Spinal cord (tissue), 10 donors: ENCODE data around the gene MAS1L. TPM values are rescaled to one million over a fixed set of nuclear protein-coding genes. Genes with fewer than 3 reads are reported as not detected.

Source experiments
- DNase-seq, 6 donors: peaks; one replicate each; pipeline versions ENCODE4 v3.0.0 to v3.0.0-alpha.2; 2013 to 2015; ENCODE audit warnings: low spot score in 6 of 6, low read depth in 4 of 6
- H3K27ac ChIP-seq: one replicate; pipeline ENCODE4 v1.5.1; 2013; ENCODE audit warnings: low read depth, low read length, control low read depth
- H3K27me3 ChIP-seq: one replicate; pipeline ENCODE4 v1.6.1; 2013; ENCODE audit warnings: low read length; ENCODE audit not compliant: control insufficient read depth, insufficient read depth
- H3K36me3 ChIP-seq: one replicate; pipeline ENCODE4 v1.6.1; 2013; ENCODE audit warnings: low read length; ENCODE audit not compliant: control insufficient read depth, insufficient read depth
- H3K4me1 ChIP-seq: one replicate; pipeline ENCODE4 v1.6.1; 2013; ENCODE audit warnings: low read length; ENCODE audit not compliant: control insufficient read depth, insufficient read depth
- H3K4me3 ChIP-seq: one replicate; pipeline ENCODE4 v1.5.1; 2013; ENCODE audit warnings: low read depth, low read length, control low read depth
- H3K9me3 ChIP-seq: one replicate; pipeline ENCODE4 v1.6.1; 2013; ENCODE audit warnings: low read length; ENCODE audit not compliant: control insufficient read depth, insufficient read depth
- WGBS: methylation state at CpG from one replicate; pipeline ENCODE4 v1.1.5; 2013; ENCODE audit warnings: missing lambda C conversion rate; ENCODE audit not compliant: insufficient coverage; 5-methylcytosine and 5-hydroxymethylcytosine counted together
- polyA plus RNA-seq, 2 donors: library from polyadenylated mRNA; unstranded; fragments of 120-200 nt; gene quantifications; one replicate each; pipeline ENCODE4 v1.2.1, GENCODE V29; 2013; ENCODE audit not compliant: insufficient read length in 2 of 2
- total RNA-seq, 2 donors: library from RNA; depleted of rRNA in 1 of 2; stranded (reverse); fragments of 120-200 nt in 1 of 2; fragments of >200 nt in 1 of 2; gene quantifications; one replicate each; pipeline versions ENCODE4 v1.2.3 to v1.2.4, GENCODE V29; 2013 to 2014
- donor health status: healthy.

The MAS1L gene
- total and polyA plus RNA-seq, 4 donors, result not detected

GRCh38 chr6:29502181-29502580 lies 14.4 kb upstream of the MAS1L start:
- H3K4me1 ChIP-seq, result no peaks in the 10 kb centered on the region
- no peaks in the 10 kb centered on the region for H3K27me3 ChIP-seq
- no peak for DNase-seq
- 76% methylated on average over 2 of the region's 3 CpGs for WGBS
- no peak overlapping the region for H3K27ac ChIP-seq
- no peaks in the 10 kb centered on the region for H3K9me3 ChIP-seq
- H3K36me3 ChIP-seq, result no peaks in the 10 kb centered on the region
- no peak overlapping the region for H3K4me3 ChIP-seq

GRCh38 chr6:29501106-29501505 lies 13.3 kb upstream of the MAS1L start:
- no peaks in the 10 kb centered on the region for H3K36me3 ChIP-seq
- H3K4me1 ChIP-seq, result no peaks in the 10 kb centered on the region
- H3K9me3 ChIP-seq, result no peaks in the 10 kb centered on the region
- DNase-seq, result no peak
- no peak overlapping the region for H3K27ac ChIP-seq
- 98% methylated on average over 5 of the region's 6 CpGs for WGBS
- no peaks in the 10 kb centered on the region for H3K27me3 ChIP-seq
- H3K4me3 ChIP-seq, result no peak overlapping the region

DNA sequence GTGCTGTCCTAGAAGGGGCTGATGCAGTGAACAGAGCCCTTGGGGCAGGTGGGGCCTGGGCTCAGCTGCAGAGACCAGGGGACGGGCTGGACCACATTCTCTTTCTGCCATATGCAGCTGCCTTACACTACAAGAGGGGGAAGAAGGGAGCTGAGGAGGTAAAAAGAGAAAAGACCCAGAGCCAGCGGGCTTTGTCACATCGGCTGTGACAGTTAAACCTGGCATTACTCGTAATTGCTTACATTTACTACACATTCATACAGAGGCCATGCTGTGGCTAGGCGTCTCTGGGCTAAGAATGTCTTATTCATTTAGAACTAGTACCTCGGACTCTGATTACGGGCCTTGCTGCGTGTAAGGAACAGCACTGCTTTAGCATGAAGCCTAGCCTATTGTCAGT lies 12.8 kb upstream of the MAS1L start:
- Histone ChIP-seq H3K27me3 (no peaks in the 10 kb centered on the region), H3K36me3 (no peaks in the 10 kb centered on the region), H3K4me3 (no peak overlapping the region), H3K4me1 (no peaks in the 10 kb centered on the region), H3K9me3 (no peaks in the 10 kb centered on the region), H3K27ac (no peak overlapping the region)
- 78% methylated on average over 5 of the region's 8 CpGs for WGBS
- no peak for DNase-seq

DNA sequence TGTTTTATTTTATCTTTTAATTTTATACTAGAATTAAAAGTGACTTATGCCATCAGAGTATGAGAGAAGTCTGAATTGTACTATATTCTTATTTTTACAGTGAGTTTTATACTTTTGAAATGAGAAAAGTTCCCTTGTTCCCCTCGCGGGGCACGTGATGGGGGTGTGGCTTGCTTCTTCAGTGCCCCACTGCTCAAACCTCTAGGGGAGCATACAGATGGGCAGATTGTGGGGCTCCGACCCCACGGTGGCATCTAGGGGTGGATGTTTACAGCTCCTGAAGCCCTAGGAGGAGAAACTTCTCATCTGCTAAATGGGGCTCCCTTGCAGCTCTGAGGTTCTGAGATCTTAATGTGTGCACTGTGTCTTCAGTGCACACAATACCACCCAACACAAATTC lies 11.9 kb upstream of the MAS1L start:
- H3K4me1 ChIP-seq, result no peaks in the 10 kb centered on the region
- 89% methylated on average over 5 of the region's 5 CpGs for WGBS
- H3K27ac ChIP-seq, result no peak overlapping the region
- no peak overlapping the region for H3K4me3 ChIP-seq
- H3K36me3 ChIP-seq, result no peaks in the 10 kb centered on the region
- no peaks in the 10 kb centered on the region for H3K27me3 ChIP-seq
- no peak for DNase-seq
- H3K9me3 ChIP-seq, result no peaks in the 10 kb centered on the region

GRCh38 chr6:29496961-29497360 lies 9.2 kb upstream of the MAS1L start:
- Histone ChIP-seq H3K27me3 (no peaks in the 10 kb centered on the region), H3K4me1 (no peaks in the 10 kb centered on the region), H3K27ac (no peak overlapping the region), H3K4me3 (no peak overlapping the region), H3K9me3 (no peaks in the 10 kb centered on the region), H3K36me3 (no peaks in the 10 kb centered on the region)
- DNase-seq, result peak in 1 of 6 donors; percentile 71
- no CpG with 5 or more reads among the region's 4 CpGs for WGBS

DNA sequence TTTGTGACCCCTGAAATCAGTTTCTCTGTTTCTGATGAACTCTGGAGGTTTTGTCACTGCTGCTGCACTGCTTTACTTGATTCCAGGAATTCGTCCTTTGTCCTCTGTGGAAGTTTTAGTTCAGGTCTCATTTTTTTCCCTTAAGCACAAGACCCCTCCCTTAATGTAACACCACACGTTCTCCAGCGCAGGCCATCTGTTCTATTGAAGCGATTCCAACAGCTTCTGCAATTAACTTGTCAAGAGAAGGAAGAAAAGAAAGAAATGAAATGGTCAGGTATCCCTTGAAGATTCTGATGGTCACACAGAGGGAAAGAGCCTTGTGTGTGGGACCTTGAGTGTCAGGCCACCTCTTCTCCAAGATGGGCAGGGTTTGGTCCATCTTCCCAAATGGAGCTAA lies 7.8 kb upstream of the MAS1L start:
- H3K9me3 ChIP-seq, result no peaks in the 10 kb centered on the region
- no peaks in the 10 kb centered on the region for H3K4me1 ChIP-seq
- no peak overlapping the region for H3K4me3 ChIP-seq
- H3K27me3 ChIP-seq, result no peaks in the 10 kb centered on the region
- no peaks in the 10 kb centered on the region for H3K36me3 ChIP-seq
- H3K27ac ChIP-seq, result no peak overlapping the region
- peak in 1 of 6 donors; percentile 51 for DNase-seq
- no CpG with 5 or more reads among the region's 4 CpGs for WGBS

DNA sequence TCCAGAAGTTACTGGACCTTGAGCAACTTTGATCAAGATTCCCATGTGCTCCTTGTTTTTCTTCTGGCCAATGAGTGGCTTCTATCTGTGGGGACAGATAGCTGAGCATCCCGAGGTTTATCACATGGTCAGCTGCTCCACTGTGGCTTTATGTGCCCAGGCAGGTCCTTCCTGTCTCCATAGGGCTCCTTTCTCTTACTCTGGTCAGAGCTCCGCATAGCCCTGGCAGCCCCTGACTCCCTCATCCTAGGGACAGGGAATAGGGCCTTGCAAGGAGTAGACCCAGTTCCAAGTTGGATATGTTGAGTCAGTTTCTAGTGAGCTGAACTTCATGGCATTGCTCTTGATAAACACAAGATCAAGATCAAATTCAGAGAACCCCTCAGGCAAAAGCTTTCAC lies 6.4 kb upstream of the MAS1L start:
- no peaks in the 10 kb centered on the region for H3K9me3 ChIP-seq
- no peaks in the 10 kb centered on the region for H3K36me3 ChIP-seq
- H3K4me3 ChIP-seq, result no peak overlapping the region
- H3K27ac ChIP-seq, result no peak overlapping the region
- DNase-seq, result no peak
- 86% methylated on average over 1 of the region's 2 CpGs for WGBS
- H3K4me1 ChIP-seq, result no peaks in the 10 kb centered on the region
- H3K27me3 ChIP-seq, result no peaks in the 10 kb centered on the region

DNA sequence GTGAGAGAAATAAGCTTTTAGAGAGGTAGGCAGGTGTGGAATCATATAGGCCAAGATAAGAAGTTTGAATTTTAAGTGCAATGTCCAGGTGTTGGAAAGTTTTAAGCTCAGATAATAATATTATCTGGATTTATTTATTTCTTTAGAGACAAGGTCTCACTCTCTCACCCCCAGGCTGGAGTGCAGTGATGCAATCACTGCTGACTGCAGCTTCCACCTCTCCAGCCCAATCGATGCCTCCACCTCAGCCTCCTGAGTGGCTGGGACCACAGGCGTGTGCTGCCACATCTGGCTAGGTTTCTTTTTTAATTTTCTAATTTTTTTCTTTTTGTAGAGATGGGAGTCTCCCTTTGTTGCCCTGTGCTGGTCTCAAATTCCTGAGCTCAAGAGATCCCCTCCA lies 5.5 kb upstream of the MAS1L start:
- WGBS, result 83% methylated on average over 1 of the region's 2 CpGs
- H3K36me3 ChIP-seq, result no peaks in the 10 kb centered on the region
- no peak for DNase-seq
- H3K9me3 ChIP-seq, result no peaks in the 10 kb centered on the region
- H3K4me3 ChIP-seq, result no peak overlapping the region
- no peak overlapping the region for H3K27ac ChIP-seq
- H3K27me3 ChIP-seq, result no peaks in the 10 kb centered on the region
- no peaks in the 10 kb centered on the region for H3K4me1 ChIP-seq

- no peaks in the 10 kb centered on the region for H3K36me3 ChIP-seq
- H3K4me3 ChIP-seq, result no peak overlapping the region
- H3K27me3 ChIP-seq, result no peaks in the 10 kb centered on the region
- 100% methylated on average over 1 of the region's 4 CpGs for WGBS
- no peaks in the 10 kb centered on the region for H3K4me1 ChIP-seq
- DNase-seq, result no peak
- H3K9me3 ChIP-seq, result no peaks in the 10 kb centered on the region
- H3K27ac ChIP-seq, result no peak overlapping the region
Observed at GRCh38 chr6:29491574-29491973, 3.8 kb upstream of the MAS1L start.

- Histone ChIP-seq H3K36me3 (no peaks in the 10 kb centered on the region), H3K9me3 (no peaks in the 10 kb centered on the region), H3K4me3 (no peak overlapping the region), H3K27ac (no peak overlapping the region), H3K27me3 (no peaks in the 10 kb centered on the region), H3K4me1 (no peaks in the 10 kb centered on the region)
- WGBS, result 75% methylated on average over 1 of the region's 2 CpGs
- no peak for DNase-seq
Observed at GRCh38 chr6:29490552-29490951, 2.8 kb upstream of the MAS1L start.
